ENCODE results near the gene RYR1. TPM values are rescaled to one million over a fixed set of nuclear protein-coding genes. Genes with fewer than 3 reads are reported as not detected.
"Not testable (repeated sequence)": the region's sequence is repeated elsewhere in the genome, so short reads cannot be mapped to it uniquely, and the experiment has no call there.

Gene RYR1
- total RNA-seq, 1 donor from 2014 or later, result 4.9 TPM

- no peak for DNase-seq (ENCODE audit: low spot score)
These were observed 34.0 kb upstream of the RYR1 start for GRCh38 chr19:38399537-38399936.

DNA sequence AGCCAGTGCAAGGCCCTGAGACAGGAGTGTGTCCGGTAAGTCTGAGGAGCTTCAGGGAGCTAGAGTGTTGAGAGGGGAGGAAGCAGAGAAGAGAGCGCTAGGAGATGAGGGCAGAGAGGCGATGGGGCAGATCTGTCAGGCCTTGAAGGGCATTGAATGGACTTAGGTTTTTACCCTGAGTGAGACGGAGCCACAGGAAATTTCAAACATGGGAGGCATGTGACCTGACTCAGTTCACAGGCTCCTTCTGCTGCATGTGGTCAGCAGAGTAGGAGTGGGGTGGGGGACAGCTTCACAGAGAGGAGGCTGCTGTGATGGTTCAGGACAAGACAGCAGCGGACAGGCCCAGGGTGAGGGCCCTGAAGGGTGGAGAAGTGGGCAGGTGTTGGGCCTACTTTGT is 33.1 kb upstream of the RYR1 start:
- DNase-seq (ENCODE audit: low spot score), result no peak

DNA sequence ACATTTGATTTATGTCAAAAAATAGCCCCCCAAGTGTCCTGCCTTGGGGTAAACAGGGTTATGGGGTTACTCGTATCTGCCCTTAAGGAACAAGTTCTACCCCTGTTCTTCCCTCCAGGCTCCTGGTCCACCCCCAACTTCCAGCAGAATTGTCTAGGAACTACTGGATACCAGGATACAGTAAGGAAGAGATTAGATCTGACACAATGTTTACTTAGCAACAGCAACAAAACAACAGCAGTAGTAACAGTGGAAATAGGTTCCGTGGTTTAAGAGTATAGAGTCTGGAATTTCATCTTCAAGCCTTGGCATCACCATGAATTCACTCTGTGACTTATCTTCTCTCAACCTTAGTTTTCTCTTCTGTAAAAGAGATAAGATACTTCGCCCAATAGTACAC is 32.3 kb upstream of the RYR1 start:
- DNase-seq (ENCODE audit: low spot score), result no peak

- DNase-seq (ENCODE audit: low spot score), result no peak
These were observed 30.9 kb upstream of the RYR1 start for GRCh38 chr19:38402623-38402966.

DNA sequence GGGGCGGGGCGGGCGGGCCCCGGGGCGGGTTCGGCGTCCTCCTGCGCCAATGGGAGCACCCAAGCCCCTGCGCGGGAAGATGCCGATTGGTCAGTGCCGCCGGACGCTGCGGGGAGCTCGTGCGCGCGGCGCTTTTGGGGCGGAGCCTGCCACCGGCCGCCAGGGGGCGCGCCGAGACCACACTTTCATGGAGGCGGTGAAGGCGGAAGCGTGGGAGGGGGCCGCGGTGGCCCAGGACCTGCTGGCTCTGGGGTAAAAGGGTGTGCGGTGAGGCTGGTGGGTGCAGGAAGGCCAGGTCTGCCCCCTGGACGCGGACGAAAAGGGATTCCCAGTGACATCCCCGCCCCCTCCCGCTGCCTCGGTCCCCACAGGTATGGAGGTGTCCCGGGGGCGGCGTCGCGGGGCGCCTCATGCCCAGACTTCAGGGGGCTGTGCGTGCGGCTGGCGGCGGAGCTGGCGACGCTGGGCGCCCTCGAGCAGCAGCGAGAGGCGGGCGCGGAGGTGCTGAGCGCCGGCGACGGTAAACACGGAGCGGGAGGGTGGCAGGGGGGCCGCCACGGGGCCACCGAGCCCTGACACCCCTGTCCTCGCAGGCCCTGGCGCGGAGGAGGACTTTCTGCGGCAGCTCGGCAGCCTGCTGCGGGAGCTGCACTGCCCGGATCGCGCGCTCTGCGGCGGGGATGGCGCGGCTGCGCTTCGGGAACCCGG is 30.4 kb upstream of the RYR1 start, which contains the start of gene FAM98C:
Gene FAM98C (plus strand): TSS at position 127 of the 708 bp plus-strand sequence. CDS start 61 bp downstream, at position 188.
- DNase-seq (ENCODE audit: low spot score), result peak; percentile 98

DNA sequence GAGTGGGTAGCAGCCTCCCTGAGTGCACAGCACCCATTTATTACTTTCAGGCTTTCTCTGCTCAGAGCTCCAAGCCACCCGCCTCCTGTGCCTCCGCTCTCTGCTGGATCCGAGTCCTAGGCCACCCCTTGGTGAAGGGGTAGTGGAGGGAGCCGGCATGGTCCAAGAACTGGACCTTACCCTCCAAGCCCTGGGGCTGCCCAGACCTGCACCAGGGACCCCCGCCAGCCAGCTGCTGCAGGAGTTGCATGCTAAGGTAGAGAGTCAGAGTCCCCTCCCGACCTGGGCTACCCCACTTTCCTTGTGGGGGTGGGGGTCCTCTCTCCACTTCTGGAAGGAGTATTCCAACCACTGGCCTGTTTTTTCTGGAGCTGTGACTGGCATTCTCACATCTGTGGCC is 28.6 kb upstream of the RYR1 start:
- no peak for DNase-seq (ENCODE audit: low spot score)

DNA sequence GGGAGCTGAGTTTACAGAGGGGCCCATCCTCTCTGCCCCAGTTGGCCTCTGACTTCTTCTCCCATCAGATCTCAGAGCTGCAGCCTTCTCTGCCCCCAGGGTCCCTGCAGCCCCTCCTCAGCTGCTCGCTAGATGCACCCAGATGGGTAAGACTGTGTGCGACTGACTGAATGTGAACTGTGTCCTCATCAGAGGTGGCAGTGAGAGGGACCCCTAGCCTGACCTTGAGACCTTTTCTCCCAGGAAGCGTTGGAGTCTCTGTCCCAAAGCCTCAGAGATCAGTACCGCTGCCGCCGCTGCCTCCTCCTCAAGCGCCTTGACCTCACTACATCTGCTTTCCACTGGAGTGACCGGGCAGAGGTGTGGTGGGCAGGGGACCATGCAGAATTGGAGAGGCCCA is 28.2 kb upstream of the RYR1 start:
- no peak for DNase-seq (ENCODE audit: low spot score)

- no peak for DNase-seq (ENCODE audit: low spot score)
These were observed 23.8 kb upstream of the RYR1 start for GRCh38 chr19:38409631-38410133.

DNA sequence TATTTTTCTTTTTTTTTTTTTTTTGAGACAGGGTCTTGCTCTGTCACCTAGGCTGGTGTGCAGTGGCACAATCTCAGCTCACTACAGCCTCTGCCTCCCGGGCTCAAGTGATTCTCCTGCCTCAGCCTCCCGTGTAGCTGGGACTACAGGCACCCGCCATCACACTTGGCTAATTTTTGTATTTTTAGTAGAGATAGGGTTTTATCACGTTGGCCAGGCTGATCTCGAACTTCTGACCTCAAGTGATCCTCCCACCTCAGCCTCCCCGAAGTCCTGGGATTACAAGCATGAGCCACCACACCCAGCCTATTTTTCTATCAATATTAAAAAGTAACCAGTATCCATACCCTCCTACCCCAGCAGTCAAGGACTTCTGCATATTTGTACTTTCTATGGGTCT is 23.1 kb upstream of the RYR1 start:
- DNase-seq (ENCODE audit: low spot score), result not testable (repeated sequence)

DNA sequence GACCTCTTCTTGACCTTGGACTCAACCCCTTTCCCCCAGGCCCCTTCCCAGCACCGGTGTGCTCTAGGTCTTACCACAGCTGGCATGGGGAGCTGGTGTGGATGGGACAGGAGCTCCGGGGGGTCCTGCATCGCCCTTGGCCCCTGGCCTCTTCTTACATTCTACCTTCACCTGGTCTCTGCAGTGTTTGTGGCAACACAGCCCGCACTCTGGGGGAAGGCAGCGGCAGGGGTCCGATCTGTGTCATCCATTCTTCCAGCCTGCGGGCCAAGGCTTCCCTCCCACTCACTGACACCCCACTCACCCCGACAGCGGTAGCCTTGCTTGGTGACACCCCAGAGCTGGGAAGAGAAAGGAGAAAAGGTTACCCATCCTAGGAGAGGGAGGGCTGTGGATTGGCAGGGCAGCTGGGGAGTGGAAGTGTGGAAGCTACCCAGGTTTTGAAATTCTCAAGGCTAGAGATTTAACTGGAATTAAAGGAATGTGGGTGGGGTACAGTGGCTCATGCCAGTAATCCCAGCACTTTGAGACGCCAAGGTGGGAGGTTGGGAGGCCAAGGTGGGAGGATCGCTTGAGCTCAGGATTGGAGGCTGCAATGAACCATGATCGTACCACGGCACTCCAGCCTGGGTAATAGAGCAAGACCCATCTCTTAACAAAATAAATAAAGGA is 22.3 kb upstream of the RYR1 start:
- no peak for DNase-seq (ENCODE audit: low spot score)

GRCh38 chr19:38411898-38412297 is 21.6 kb upstream of the RYR1 start:
- DNase-seq (ENCODE audit: low spot score), result not testable (repeated sequence)

DNA sequence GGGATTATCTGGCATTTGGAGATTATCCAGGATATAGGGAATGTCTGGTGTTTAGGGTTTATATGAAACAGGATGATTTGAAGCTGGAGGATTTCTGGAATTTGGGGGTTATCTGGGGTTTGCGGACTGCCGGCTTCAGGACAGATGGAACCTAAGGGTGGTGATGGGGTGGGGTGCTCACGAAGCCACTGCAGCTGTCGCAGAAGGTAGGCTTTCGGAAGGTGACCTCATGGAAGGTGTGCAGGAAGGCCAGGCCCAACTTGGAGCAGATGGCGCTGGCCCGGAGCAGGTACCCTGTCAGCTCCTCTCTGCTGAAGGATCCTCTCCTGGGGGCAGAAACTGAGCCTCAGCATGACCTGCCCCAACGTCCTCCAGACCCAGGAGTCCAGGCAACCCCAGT is 21.0 kb upstream of the RYR1 start:
- DNase-seq (ENCODE audit: low spot score), result no peak

DNA sequence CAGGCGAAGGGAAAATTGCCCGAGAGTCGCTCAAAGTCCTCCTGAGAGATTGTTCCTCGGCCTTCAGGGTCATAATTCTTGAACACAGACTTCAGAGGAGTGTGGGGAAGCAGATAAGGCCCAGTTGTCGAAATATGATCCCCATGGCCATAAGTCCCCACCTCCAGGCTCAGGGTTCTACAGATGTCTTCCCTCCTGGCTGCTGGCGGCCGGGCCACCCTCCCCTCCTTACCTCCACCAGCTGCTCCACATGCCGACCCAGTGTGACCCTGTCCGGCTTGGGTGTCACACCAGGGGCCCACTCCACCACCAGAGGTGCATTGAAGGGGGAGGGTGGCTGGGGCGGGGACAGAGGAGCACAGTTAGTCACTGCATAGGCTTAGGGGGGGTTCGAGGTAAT is 20.5 kb upstream of the RYR1 start:
- no peak for DNase-seq (ENCODE audit: low spot score)

DNA sequence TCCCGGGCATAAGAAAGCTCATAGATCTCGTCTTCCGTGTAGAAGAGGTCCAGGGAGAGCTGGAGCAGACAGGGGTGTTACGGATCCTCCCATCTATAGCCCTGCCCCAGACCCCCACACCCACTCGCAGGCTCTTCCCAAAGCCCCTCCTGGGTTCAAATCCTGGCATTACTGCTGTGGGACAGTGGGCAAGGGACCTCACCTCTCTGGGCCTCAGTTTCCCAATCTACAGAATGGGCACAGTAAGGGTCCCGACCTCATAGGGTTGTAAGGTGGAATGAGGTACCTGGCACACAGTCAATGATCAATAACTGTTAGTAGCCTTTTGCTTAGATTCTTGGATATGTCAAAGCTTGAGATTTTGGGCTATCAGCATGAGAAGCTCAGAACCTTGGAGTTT is 20.1 kb upstream of the RYR1 start:
- DNase-seq (ENCODE audit: low spot score), result no peak

DNA sequence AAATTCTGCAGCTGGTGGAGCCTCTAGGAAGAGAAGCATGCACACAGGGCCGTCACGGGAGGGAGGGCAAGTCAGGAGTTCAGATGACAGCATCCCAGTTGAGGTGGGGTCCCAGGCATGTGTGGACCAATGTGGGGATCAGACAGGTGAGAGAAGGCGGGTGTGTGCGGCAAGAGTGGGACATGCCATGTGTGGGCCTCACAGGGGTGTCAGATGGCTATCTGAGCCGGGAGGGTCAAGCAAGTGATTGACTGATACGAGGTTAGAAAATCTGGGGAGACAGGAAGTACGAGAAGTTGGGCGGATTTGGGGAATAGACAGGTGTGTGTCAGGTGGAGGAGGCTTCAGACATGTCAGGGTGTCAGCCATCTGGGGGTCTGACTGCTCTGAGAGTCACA is 16.3 kb upstream of the RYR1 start:
- DNase-seq (ENCODE audit: low spot score), result no peak

DNA sequence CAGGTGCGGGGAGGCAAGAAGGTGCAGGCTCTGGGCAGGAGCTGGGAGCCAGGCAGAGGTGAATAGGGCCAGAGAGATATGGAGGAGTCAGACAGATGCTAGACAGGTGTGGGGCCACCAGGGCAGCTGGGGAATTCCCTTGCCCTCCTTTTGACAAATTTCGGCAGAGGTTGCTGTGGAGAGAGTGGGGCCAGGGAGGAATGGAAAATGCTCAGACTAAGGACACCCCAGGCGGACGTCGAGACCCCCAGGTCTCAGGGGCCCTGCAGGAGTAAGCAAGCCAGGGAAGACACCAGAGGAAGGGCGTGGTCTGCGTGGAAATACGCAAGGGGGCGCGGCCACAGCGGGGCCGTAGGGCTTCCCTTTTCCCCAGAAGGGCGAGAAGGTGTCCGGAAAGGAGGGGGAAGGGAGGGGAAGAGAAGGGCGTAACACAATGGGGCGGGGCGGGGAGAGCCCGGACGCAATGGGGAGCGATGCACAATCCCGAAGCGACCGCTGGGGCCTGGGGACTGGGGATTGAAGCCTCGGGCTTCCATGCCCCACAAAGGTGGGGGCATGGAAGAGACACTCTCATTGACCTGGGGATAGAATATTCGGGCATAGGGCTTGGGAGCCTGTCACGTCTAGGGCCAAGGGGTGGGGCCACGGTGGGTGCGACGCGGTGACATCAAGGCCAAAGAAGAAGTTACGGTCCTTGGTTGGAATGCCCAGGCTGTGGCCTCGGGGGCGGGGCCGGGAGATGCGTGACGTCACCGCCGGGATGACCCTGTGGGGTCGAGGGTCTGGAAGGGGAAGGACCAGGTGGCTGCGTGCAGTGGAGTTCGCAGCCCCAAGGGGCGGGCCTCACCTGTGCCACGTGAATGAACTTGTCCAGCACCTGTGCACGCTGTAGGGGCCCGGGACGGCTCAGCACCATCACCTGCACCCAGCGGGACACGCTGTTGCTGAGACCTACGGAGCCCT is 15.7 kb upstream of the RYR1 start:
- DNase-seq (ENCODE audit: low spot score), result peak; percentile 34

- DNase-seq (ENCODE audit: low spot score), result no peak
These were observed 12.6 kb upstream of the RYR1 start for GRCh38 chr19:38420935-38421334.

GRCh38 chr19:38421856-38422255 is 11.6 kb upstream of the RYR1 start:
- no peak for DNase-seq (ENCODE audit: low spot score)

DNA sequence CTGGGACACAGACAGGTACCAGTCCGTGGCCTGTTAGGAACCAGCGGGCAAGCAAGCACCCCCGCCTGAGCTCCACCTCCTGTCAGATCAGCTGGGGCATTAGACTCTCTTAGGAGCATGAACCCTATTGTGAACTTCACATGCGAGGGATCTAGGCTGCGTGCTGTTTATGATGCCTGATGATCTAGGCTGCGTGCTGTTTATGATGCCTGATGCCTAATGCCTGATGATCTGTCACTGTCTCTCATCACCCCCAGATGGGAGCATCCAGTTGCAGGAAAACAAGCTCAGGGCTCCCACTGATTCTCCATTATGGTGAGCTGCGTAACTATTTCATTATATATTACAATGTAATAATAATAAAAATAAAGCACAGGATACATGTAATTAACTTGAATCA is 11.1 kb upstream of the RYR1 start:
- DNase-seq (ENCODE audit: low spot score), result no peak

DNA sequence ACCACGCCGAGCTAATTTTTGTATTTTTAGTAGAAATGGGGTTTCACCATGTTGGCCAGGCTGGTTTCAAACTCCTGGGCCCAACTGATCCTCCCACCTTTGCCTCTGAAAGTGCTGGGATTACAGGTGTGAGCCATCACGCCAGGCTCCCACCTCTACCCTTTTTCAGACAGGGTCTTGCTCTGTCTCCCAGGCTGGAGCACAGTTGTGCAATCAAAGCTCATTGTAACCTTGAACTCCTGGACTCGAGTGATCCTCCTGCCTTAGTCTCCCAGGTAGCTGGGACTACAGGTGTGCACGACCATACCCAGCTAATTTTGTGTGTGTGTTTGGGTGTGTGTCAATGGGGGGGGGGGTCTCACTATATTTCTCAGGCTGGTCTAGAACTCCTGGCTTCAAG is 9.2 kb upstream of the RYR1 start:
- no peak for DNase-seq (ENCODE audit: low spot score)

DNA sequence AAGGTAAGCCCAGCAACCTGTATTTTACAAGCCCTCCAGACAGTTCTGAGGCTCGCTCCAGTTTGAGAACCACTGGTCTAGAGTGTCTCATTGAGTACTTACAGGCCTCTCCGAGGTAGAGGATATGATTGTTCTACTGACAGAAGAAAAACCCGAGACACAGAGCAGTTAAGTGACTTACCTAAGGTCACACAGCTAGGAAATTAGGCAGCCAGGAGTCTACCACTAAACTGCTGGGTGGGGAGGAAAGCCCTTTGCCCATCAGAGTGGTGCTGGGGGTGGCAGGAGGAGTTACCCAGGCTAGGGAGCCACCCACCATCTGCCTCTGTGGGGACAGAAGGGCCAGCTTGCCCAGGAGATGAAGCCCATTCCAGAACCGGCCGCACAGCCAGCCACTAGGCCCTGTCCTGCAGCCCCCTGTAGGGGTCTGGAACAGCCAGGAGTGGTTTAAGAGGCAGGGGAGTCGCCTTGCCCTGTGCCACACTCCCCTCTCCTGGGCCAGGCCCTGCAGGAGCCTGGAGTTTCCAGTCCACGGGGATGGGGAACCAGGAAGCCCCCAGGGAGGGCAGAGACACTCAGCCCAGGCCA is 8.2 kb upstream of the RYR1 start:
- no peak for DNase-seq (ENCODE audit: low spot score)
